Fibroblast of the aortic adventitia (primary cell): Measurements from ENCODE around the gene DCAF4. TPM values are rescaled to one million over a fixed set of nuclear protein-coding genes. Genes with fewer than 3 reads are reported as not detected.
A peak's percentile ranks its signal among the peaks of the same experiment; 100 is the strongest.
"Not testable (repeated sequence)": the region's sequence is repeated elsewhere in the genome, so short reads cannot be mapped to it uniquely, and the experiment has no call there.

Experiments
- DNase-seq: peaks from one replicate; pipeline ENCODE4 v3.0.0-alpha.2; 2010; ENCODE audit warnings: low read depth
- H3K4me3 ChIP-seq: 2 replicates; pipeline ENCODE4 v1.5.1; 2011; ENCODE audit warnings: low read depth, mild to moderate bottlenecking, control low read depth, low read length, moderate library complexity
- total RNA-seq: library from RNA; depleted of rRNA; stranded (reverse); fragments of >200 nt; gene quantifications from 2 replicates; pipeline ENCODE4 v1.2.3, GENCODE V29; 2012; ENCODE audit warnings: low replicate concordance
- TF ChIP-seq, protein P1 (sequence below): IDR thresholded peaks from 2 replicates; pipeline ENCODE4 v1.5.1; 2011; ENCODE audit warnings: mild to moderate bottlenecking, low read length, control low read depth, inconsistent platforms; ENCODE audit not compliant: insufficient read depth

The DCAF4 gene
- total RNA-seq, 1 donor, result 20.6 TPM

DNA sequence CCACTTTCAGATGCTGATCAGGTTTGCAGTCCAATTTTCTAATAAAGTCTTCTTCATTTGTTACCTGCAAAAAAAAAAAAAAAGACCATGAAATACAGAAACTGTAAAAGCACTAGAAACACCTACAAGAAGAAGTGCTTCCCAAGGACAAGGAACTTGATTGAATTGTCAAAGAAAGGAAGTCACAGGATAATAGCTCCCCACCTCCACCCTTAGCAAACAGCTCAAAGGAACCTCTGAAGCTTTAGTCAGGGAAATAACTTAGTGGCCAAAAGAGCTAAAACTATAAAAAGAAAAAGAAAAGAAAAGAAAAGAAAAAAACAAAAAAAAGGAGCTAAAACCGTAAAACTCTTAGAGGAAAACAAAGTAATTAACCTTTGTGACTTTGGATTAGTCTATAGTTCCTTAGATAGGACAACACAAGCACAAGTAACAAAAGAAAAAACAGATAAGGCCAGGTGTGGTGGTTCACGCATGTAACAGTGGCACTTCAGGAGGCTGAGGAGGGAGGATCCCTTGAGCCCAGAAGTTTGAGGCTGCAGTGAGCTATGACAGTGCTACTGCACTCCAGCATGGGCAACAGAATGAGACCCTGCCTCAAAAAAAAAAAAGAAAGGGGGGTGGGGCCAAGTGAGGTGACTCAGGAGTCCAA, 72.1 kb downstream of the DCAF4 start:
- no peak for DNase-seq
- no peak overlapping the region for H3K4me3 ChIP-seq
- TF ChIP-seq, protein P1, sequence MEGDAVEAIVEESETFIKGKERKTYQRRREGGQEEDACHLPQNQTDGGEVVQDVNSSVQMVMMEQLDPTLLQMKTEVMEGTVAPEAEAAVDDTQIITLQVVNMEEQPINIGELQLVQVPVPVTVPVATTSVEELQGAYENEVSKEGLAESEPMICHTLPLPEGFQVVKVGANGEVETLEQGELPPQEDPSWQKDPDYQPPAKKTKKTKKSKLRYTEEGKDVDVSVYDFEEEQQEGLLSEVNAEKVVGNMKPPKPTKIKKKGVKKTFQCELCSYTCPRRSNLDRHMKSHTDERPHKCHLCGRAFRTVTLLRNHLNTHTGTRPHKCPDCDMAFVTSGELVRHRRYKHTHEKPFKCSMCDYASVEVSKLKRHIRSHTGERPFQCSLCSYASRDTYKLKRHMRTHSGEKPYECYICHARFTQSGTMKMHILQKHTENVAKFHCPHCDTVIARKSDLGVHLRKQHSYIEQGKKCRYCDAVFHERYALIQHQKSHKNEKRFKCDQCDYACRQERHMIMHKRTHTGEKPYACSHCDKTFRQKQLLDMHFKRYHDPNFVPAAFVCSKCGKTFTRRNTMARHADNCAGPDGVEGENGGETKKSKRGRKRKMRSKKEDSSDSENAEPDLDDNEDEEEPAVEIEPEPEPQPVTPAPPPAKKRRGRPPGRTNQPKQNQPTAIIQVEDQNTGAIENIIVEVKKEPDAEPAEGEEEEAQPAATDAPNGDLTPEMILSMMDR, result no peak

DNA sequence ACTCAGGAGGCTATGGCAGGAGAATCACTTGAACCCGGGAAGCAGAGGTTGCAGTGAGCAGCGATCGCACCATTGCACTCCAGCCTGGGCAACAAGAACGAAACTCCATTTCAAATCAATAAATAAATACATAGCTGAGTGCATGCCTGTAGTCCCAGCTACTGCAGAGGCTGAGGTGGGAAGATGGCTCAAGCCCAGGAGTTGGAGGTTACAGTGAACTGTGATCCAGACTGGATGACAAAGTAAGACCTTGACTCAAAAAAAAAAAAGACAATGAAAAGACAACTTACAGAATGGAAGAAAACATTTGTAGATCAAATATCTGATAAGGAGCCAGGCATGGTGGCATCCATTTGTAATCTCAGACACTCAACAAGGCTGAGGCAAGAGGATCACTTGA, 73.1 kb downstream of the DCAF4 start:
- H3K4me3 ChIP-seq, result no peak overlapping the region
- DNase-seq, result no peak
- TF ChIP-seq, protein P1, result no peak

DNA sequence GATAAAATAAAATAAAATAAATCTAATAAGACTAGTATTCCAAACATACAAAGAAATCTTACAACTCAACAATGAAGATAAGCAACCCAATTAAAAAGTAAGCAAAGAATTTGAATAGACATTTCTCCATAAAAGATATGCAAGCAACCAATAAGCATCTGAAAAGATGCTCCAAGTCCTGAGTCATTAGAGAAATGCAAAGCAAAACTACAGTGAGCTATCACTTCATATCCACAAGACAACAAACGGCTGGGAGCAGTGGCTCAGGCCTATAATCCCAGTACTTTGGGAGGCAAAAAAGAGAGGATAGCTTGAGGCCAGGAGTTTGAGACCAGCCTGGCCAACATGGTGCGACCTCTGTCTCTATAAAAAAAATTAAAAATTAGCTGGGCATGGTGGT, 73.8 kb downstream of the DCAF4 start:
- TF ChIP-seq, protein P1, result no peak
- H3K4me3 ChIP-seq, result no peak overlapping the region
- no peak for DNase-seq

DNA sequence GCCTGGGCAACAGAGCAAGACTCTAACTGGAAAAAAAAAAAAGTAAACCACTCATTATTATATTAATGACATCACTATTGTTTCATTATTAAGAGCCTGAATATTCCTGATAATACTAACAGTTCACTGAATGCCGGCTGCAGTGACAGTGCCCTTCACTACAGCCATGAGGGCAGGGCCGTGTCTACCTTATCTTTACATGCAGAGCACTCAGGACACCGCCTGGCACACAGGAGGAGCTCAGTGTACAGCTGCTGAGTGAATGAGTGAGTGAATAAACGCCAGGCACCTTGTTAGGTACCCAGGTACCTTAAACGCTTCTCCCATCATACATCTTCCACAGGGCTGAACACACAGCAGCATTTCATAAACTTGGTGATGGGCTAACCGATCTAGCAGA, 77.4 kb downstream of the DCAF4 start:
- no peak for DNase-seq

GRCh38 chr14:73004641-73005040, 78.4 kb downstream of the DCAF4 start:
- H3K4me3 ChIP-seq, DNase-seq: not testable (repeated sequence)

More for the DNA sequence above, 77.4 kb downstream of the DCAF4 start:
- no peak overlapping the region for H3K4me3 ChIP-seq
- TF ChIP-seq, protein P1, result no peak

DNA sequence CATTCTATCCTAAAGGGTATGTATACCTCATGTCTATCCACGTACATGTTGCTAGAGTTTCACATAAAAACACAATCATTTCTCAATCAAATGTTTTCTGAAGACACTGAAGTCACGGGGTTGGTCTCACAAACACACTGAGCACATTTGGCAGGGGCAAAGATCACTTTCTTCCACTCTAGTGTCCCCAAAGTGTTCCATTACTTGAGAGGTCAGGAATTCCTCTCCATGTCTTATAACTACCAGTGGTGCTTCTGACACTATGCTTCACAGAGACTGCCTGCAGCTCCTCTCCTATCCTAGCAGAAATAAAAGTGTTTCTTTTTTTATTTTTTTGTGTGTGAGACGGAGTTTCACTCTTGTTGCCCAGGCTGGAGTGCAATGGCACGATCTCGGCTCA, 81.6 kb downstream of the DCAF4 start:
- H3K4me3 ChIP-seq, result no peak overlapping the region
- no peak for DNase-seq
- TF ChIP-seq, protein P1, result no peak

DNA sequence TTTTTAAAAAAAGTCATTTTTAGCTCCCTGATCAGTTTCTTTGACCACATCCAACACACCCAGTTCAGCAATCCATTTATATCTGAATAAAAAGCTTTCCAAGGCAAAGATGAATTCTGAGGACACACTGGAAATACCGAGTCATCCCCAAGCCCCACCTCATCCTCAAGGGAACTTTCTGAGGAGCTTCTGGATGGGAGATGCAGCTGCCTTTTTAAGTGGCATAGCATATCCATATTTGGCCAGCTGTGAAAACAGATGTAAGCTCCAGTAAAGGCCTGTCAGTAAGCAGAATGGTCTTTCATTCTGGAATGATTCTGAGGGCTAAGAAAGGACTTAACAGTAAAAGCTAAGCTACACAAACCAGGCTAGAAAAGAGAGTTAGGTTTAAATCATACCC, 82.2 kb downstream of the DCAF4 start:
- DNase-seq, result peak; percentile 25
- TF ChIP-seq, protein P1, result no peak

More for the DNA sequence above, 82.2 kb downstream of the DCAF4 start:
- no peak overlapping the region for H3K4me3 ChIP-seq

Other genes starting within 250 kb of the DCAF4 start
- 1.3 and 16.3 TPM in 2 replicates for gene DPF3, start 32.4 kb upstream of the DCAF4 start, total RNA-seq
- 19.3 and 32.6 TPM in 2 replicates for gene ZFYVE1, start 100.6 kb downstream of the DCAF4 start, total RNA-seq
- 54.5 and 92.4 TPM in 2 replicates for gene RBM25, start 132.1 kb downstream of the DCAF4 start, total RNA-seq
- gene PSEN1, start 210.0 kb downstream of the DCAF4 start, total RNA-seq, result 36.6 and 55.0 TPM in 2 replicates